ENCODE measurements around the gene APELA.

Gene APELA

DNA sequence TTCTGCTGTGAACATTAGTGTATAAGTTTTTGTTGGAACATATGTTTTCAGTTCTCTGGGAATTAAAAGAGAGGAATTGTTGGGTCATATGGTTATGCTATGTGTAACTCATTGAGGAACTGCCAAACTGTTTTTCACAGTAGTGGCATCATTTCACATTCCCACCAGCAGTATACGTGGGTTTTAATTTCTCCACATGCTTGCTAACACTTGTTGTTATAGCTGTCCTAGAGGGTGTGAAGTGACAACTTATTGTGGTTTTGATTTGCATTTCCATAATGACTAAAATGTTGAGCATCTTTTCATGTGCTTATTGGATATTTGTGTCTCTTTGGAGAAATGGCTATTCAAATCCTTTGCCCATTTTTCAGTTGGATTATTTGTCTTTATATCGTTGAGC is 13.7 kb downstream of the APELA start:
- no peaks in the 10 kb centered on the region for H3F3A ChIP-seq (ENCODE audit: insufficient read depth, low read length)
- TF ChIP-seq EZH2phosphoT487 (IDR thresholded peaks at IDR 0.05; ENCODE audit: low read length) (no peak), EZH2 (optimal IDR thresholded peaks at IDR 0.05; ENCODE audit: low read depth, low read length) (no peak), CTCF (IDR thresholded peaks at IDR 0.05; ENCODE audit: low read length) (no peak)
- H3K27me3 ChIP-seq (replicated peaks; ENCODE audit: insufficient read depth, low read length) = no peaks in the 10 kb centered on the region
- H3K36me3 ChIP-seq (replicated peaks; ENCODE audit: insufficient read depth, low read length) = no peaks in the 10 kb centered on the region
- no peaks in the 10 kb centered on the region for H3K79me2 ChIP-seq (ENCODE audit: low read length)
- H3K9me2 ChIP-seq (replicated peaks; ENCODE audit: insufficient read depth, low read length) = no peaks in the 10 kb centered on the region
- no peak for DNase-seq
- no peak overlapping the region for H3K9ac ChIP-seq (ENCODE audit: low read length)
- no peak overlapping the region for H3K4me2 ChIP-seq (ENCODE audit: low read depth, low read length)
- H3K27ac ChIP-seq (ENCODE audit: low read length) = no peak overlapping the region
- H3K4me3 ChIP-seq (ENCODE audit: low read length) = no peak overlapping the region
- no peak overlapping the region for H2AFZ ChIP-seq (ENCODE audit: low read length)
- no peaks in the 10 kb centered on the region for H4K20me1 ChIP-seq (ENCODE audit: insufficient read depth, low read length)
- no peaks in the 10 kb centered on the region for H3K9me3 ChIP-seq (replicated peaks; ENCODE audit: insufficient read depth, low read length)
- no peaks in the 10 kb centered on the region for H3K4me1 ChIP-seq (ENCODE audit: low read length)

- Histone ChIP-seq H3K79me2 (ENCODE audit: low read length) (no peaks in the 10 kb centered on the region), H3K4me2 (ENCODE audit: low read depth, low read length) (no peak overlapping the region), H4K20me1 (ENCODE audit: insufficient read depth, low read length) (no peaks in the 10 kb centered on the region), H3K36me3 (replicated peaks; ENCODE audit: insufficient read depth, low read length) (no peaks in the 10 kb centered on the region), H3K4me1 (ENCODE audit: low read length) (no peaks in the 10 kb centered on the region), H3K9ac (ENCODE audit: low read length) (no peak overlapping the region), H3K27ac (ENCODE audit: low read length) (no peak overlapping the region), H3K27me3 (replicated peaks; ENCODE audit: insufficient read depth, low read length) (no peaks in the 10 kb centered on the region), H3K9me2 (replicated peaks; ENCODE audit: insufficient read depth, low read length) (no peaks in the 10 kb centered on the region), H3K9me3 (replicated peaks; ENCODE audit: insufficient read depth, low read length) (no peaks in the 10 kb centered on the region), H2AFZ (ENCODE audit: low read length) (no peak overlapping the region), H3K4me3 (ENCODE audit: low read length) (no peak overlapping the region), H3F3A (ENCODE audit: insufficient read depth, low read length) (no peaks in the 10 kb centered on the region)
- DNase-seq = no peak
- TF ChIP-seq EZH2phosphoT487 (IDR thresholded peaks at IDR 0.05; ENCODE audit: low read length) (no peak), CTCF (IDR thresholded peaks at IDR 0.05; ENCODE audit: low read length) (no peak), EZH2 (optimal IDR thresholded peaks at IDR 0.05; ENCODE audit: low read depth, low read length) (no peak)
Observed at GRCh38 chr4:164892018-164892417, 15.0 kb downstream of the APELA start.

DNA sequence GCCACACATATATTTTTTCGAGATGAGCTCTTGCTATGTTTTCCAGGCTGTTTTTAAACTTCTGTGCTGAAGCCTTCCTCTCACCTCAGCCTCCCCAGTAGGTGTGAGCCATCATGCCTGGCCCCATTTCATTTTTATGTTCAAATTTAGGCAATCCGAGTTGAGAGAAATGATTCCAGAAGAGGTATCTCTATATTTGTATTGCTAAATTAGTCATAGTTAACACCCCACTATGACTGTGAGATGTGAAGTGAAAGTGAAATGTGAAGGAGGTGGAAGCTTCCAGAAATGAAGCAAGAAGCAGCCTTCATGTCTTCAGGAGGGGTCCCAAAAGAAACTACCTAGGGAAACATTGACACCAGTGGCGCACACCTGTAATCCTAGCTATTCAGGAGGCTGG is 17.7 kb downstream of the APELA start:
- Histone ChIP-seq H3F3A (ENCODE audit: insufficient read depth, low read length) (no peaks in the 10 kb centered on the region), H3K36me3 (replicated peaks; ENCODE audit: insufficient read depth, low read length) (no peaks in the 10 kb centered on the region), H3K9ac (ENCODE audit: low read length) (no peak overlapping the region), H3K27me3 (replicated peaks; ENCODE audit: insufficient read depth, low read length) (no peaks in the 10 kb centered on the region), H3K9me3 (replicated peaks; ENCODE audit: insufficient read depth, low read length) (no peaks in the 10 kb centered on the region), H3K79me2 (ENCODE audit: low read length) (no peaks in the 10 kb centered on the region), H3K4me1 (ENCODE audit: low read length) (no peaks in the 10 kb centered on the region), H3K4me3 (ENCODE audit: low read length) (no peak overlapping the region), H3K9me2 (replicated peaks; ENCODE audit: insufficient read depth, low read length) (no peaks in the 10 kb centered on the region), H4K20me1 (ENCODE audit: insufficient read depth, low read length) (no peaks in the 10 kb centered on the region), H3K27ac (ENCODE audit: low read length) (no peak overlapping the region), H2AFZ (ENCODE audit: low read length) (0 out of 2 replicates have a peak overlapping the region, but pooled peaks have one; percentile 23), H3K4me2 (ENCODE audit: low read depth, low read length) (no peak overlapping the region)
- DNase-seq = no peak
- TF ChIP-seq CTCF (IDR thresholded peaks at IDR 0.05; ENCODE audit: low read length) (no peak), EZH2phosphoT487 (IDR thresholded peaks at IDR 0.05; ENCODE audit: low read length) (no peak), EZH2 (optimal IDR thresholded peaks at IDR 0.05; ENCODE audit: low read depth, low read length) (no peak)

Data from MM.1S (cell line).